SU-DHL-6 (cell line): ENCODE results near the gene VAPB.

Experiments used
- H2AFZ ChIP-seq: fragments of 200-600 bp; sonication (generic); 2 replicates; pipeline ENCODE4 v1.6.1; 2014; ENCODE audit warnings: low read depth, mild to moderate bottlenecking, moderate library complexity, mixed read lengths, antibody characterized with exemption, low read length; ENCODE audit not compliant: severe bottlenecking
- H3F3A ChIP-seq: fragments of 200-600 bp; shearing (Covaris generic); 2 replicates; pipeline ENCODE4 v1.6.0; 2016; ENCODE audit warnings: antibody characterized with exemption, mild to moderate bottlenecking; ENCODE audit not compliant: insufficient read depth
- H3K27ac ChIP-seq: fragments of 200-600 bp; sonication (generic); 2 replicates; pipeline ENCODE4 v1.5.1; 2016; ENCODE audit warnings: low read depth, mild to moderate bottlenecking, low read length, moderate library complexity, mixed read lengths
- H3K27me3 ChIP-seq: fragments of 200-600 bp; sonication (generic), shearing (Covaris generic); 2 replicates; pipeline ENCODE4 v1.6.0; 2014; ENCODE audit warnings: mild to moderate bottlenecking, low read length
- H3K36me3 ChIP-seq: fragments of 200-600 bp; sonication (generic); 2 replicates; pipeline ENCODE4 v1.6.1; 2014; ENCODE audit warnings: mild to moderate bottlenecking, low read length, mixed read lengths
- H3K4me2 ChIP-seq: fragments of 300-600, 200-600 bp; shearing (Covaris generic), sonication (generic); 2 replicates; pipeline ENCODE4 v1.6.0; 2014; ENCODE audit warnings: low read length, low read depth, mild to moderate bottlenecking; ENCODE audit not compliant: poor library complexity, severe bottlenecking
- H3K4me3 ChIP-seq: fragments of 200-600 bp; sonication (generic); 2 replicates; pipeline ENCODE4 v1.5.1; 2014; ENCODE audit warnings: antibody characterized with exemption, low read length, mild to moderate bottlenecking, mixed read lengths; ENCODE audit not compliant: insufficient read depth, poor library complexity, severe bottlenecking
- H3K79me2 ChIP-seq: fragments of 200-600 bp; sonication (generic); 2 replicates; pipeline ENCODE4 v1.6.1; 2014; ENCODE audit warnings: mild to moderate bottlenecking, low read length, moderate library complexity; ENCODE audit not compliant: insufficient read depth
- H3K9ac ChIP-seq: fragments of 200-600 bp; sonication (generic); 2 replicates; pipeline ENCODE4 v1.7.0; 2014; ENCODE audit warnings: mild to moderate bottlenecking, low read length
- H3K9me2 ChIP-seq: fragments of 200-600 bp; sonication (generic); replicated peaks from 2 replicates; pipeline ENCODE4 v1.6.1; 2014; ENCODE audit warnings: low read length; ENCODE audit not compliant: insufficient read depth
- H3K9me3 ChIP-seq: fragments of 200-600 bp; sonication (generic); 2 replicates; pipeline ENCODE4 v1.6.1; 2014; ENCODE audit warnings: low read length, mixed read lengths; ENCODE audit not compliant: insufficient read depth
- H4K20me1 ChIP-seq: fragments of 200-600 bp; sonication (generic); 2 replicates; pipeline ENCODE4 v1.6.1; 2014; ENCODE audit warnings: low read depth, mild to moderate bottlenecking, antibody characterized with exemption, low read length, moderate library complexity, mixed read lengths
- CTCF ChIP-seq: fragments of 200-600 bp; sonication (generic); IDR thresholded peaks from one replicate; pipeline ENCODE4 v1.5.1; 2017; ENCODE audit warnings: antibody characterized with exemption, mild to moderate bottlenecking, low read length, moderate library complexity; ENCODE audit not compliant: insufficient read depth, poor library complexity, severe bottlenecking
- EZH2phosphoT487 ChIP-seq: fragments of 200-600 bp; sonication (generic), shearing (Covaris generic); conservative IDR thresholded peaks from 2 replicates; pipeline ENCODE4 v1.6.1; 2018; ENCODE audit warnings: mild to moderate bottlenecking, antibody characterized with exemption, low read length, moderate library complexity, mixed read lengths

Gene VAPB

GRCh38 chr20:58461899-58462298 is 72.9 kb downstream of the VAPB start:
- Histone ChIP-seq H3K27ac (no peak overlapping the region), H3K36me3 (no peaks in the 10 kb centered on the region), H4K20me1 (no peaks in the 10 kb centered on the region), H2AFZ (no peak overlapping the region), H3F3A (no peaks in the 10 kb centered on the region), H3K4me2 (no peak overlapping the region), H3K9me3 (no peaks in the 10 kb centered on the region), H3K9ac (no peak overlapping the region), H3K9me2 (no peaks in the 10 kb centered on the region), H3K4me3 (no peak overlapping the region), H3K27me3 (no peaks in the 10 kb centered on the region), H3K79me2 (no peaks in the 10 kb centered on the region)
- TF ChIP-seq CTCF: no peak
- TF ChIP-seq EZH2phosphoT487: no peak

- no peak overlapping the region for H3K9ac ChIP-seq
- no peaks in the 10 kb centered on the region for H3K27me3 ChIP-seq
- H3K9me3 ChIP-seq: no peaks in the 10 kb centered on the region
- no peaks in the 10 kb centered on the region for H3K9me2 ChIP-seq
- TF ChIP-seq EZH2phosphoT487 (no peak), CTCF (no peak)
- H2AFZ ChIP-seq: no peak overlapping the region
- no peak overlapping the region for H3K4me3 ChIP-seq
- no peaks in the 10 kb centered on the region for H3K79me2 ChIP-seq
- no peaks in the 10 kb centered on the region for H3F3A ChIP-seq
- no peaks in the 10 kb centered on the region for H4K20me1 ChIP-seq
- H3K4me2 ChIP-seq: no peak overlapping the region
- H3K36me3 ChIP-seq: no peaks in the 10 kb centered on the region
- H3K27ac ChIP-seq: no peak overlapping the region
Measured at GRCh38 chr20:58463256-58463655, 74.2 kb downstream of the VAPB start.

GRCh38 chr20:58464838-58465237 is 75.8 kb downstream of the VAPB start:
- Histone ChIP-seq H3K4me3 (no peak overlapping the region), H4K20me1 (no peaks in the 10 kb centered on the region), H3K9me3 (no peaks in the 10 kb centered on the region), H3K9me2 (no peaks in the 10 kb centered on the region), H2AFZ (no peak overlapping the region), H3K4me2 (no peak overlapping the region), H3K36me3 (no peaks in the 10 kb centered on the region), H3F3A (no peaks in the 10 kb centered on the region), H3K9ac (no peak overlapping the region), H3K27ac (no peak overlapping the region), H3K79me2 (no peaks in the 10 kb centered on the region), H3K27me3 (no peaks in the 10 kb centered on the region)
- no peak for TF ChIP-seq EZH2phosphoT487
- no peak for TF ChIP-seq CTCF
